ENCODE data around the gene KLHL12. TPM values are rescaled to one million over a fixed set of nuclear protein-coding genes. Genes with fewer than 3 reads are reported as not detected.

KLHL12 gene
- total RNA-seq, 1 donor, result 23.2 TPM

- TF ChIP-seq CTCF (IDR thresholded peaks at IDR 0.05; ENCODE audit: extremely low read depth, low read depth, low read length), result no peak
- Histone ChIP-seq H3K4me2 (ENCODE audit: insufficient read depth, low read length) (no peak overlapping the region), H3K79me2 (ENCODE audit: insufficient read depth, low read length) (no peaks in the 10 kb centered on the region), H4K20me1 (ENCODE audit: insufficient read depth, low read length) (no peaks in the 10 kb centered on the region), H3K4me1 (ENCODE audit: insufficient read depth, low read length) (peaks cover 4% of the 10 kb centered on the region), H3K9me3 (ENCODE audit: low read depth, low read length) (no peaks in the 10 kb centered on the region), H3K36me3 (ENCODE audit: insufficient read depth, low read length) (no peaks in the 10 kb centered on the region), H2AFZ (ENCODE audit: low read length) (no peak overlapping the region), H3K27ac (ENCODE audit: low read depth, low read length) (no peak overlapping the region), H3K4me3 (ENCODE audit: insufficient read depth, low read length) (no peak overlapping the region), H3K27me3 (ENCODE audit: insufficient read depth, low read length) (no peaks in the 10 kb centered on the region)
- DNase-seq (ENCODE audit: insufficient read length, low spot score, missing footprints), result no peak
Measured at GRCh38 chr1:202856014-202856413, 71.0 kb downstream of the KLHL12 start.

GRCh38 chr1:202854787-202855186 lies 72.2 kb downstream of the KLHL12 start:
- Histone ChIP-seq H3K4me3 (ENCODE audit: insufficient read depth, low read length) (no peak overlapping the region), H3K4me2 (ENCODE audit: insufficient read depth, low read length) (no peak overlapping the region), H3K9me3 (ENCODE audit: low read depth, low read length) (no peaks in the 10 kb centered on the region), H3K27me3 (ENCODE audit: insufficient read depth, low read length) (no peaks in the 10 kb centered on the region), H4K20me1 (ENCODE audit: insufficient read depth, low read length) (no peaks in the 10 kb centered on the region), H3K36me3 (ENCODE audit: insufficient read depth, low read length) (no peaks in the 10 kb centered on the region), H3K79me2 (ENCODE audit: insufficient read depth, low read length) (no peaks in the 10 kb centered on the region), H3K27ac (ENCODE audit: low read depth, low read length) (no peak overlapping the region), H3K4me1 (ENCODE audit: insufficient read depth, low read length) (no peaks in the 10 kb centered on the region), H2AFZ (ENCODE audit: low read length) (no peak overlapping the region)
- TF ChIP-seq CTCF (IDR thresholded peaks at IDR 0.05; ENCODE audit: extremely low read depth, low read depth, low read length), result no peak
- DNase-seq (ENCODE audit: insufficient read length, low spot score, missing footprints), result no peak

- Histone ChIP-seq H3K79me2 (ENCODE audit: insufficient read depth, low read length) (no peaks in the 10 kb centered on the region), H3K4me2 (ENCODE audit: insufficient read depth, low read length) (no peak overlapping the region), H4K20me1 (ENCODE audit: insufficient read depth, low read length) (no peaks in the 10 kb centered on the region), H3K4me1 (ENCODE audit: insufficient read depth, low read length) (no peaks in the 10 kb centered on the region), H3K36me3 (ENCODE audit: insufficient read depth, low read length) (no peaks in the 10 kb centered on the region), H3K9me3 (ENCODE audit: low read depth, low read length) (no peaks in the 10 kb centered on the region), H2AFZ (ENCODE audit: low read length) (peak overlapping the region; percentile 88), H3K27me3 (ENCODE audit: insufficient read depth, low read length) (no peaks in the 10 kb centered on the region), H3K27ac (ENCODE audit: low read depth, low read length) (no peak overlapping the region), H3K4me3 (ENCODE audit: insufficient read depth, low read length) (no peak overlapping the region)
- peak; percentile 84 for DNase-seq (ENCODE audit: insufficient read length, low spot score, missing footprints)
- peak; percentile 73 for TF ChIP-seq CTCF (IDR thresholded peaks at IDR 0.05; ENCODE audit: extremely low read depth, low read depth, low read length)
Measured at GRCh38 chr1:202852163-202852904, 74.7 kb downstream of the KLHL12 start.

- H3K9me3 ChIP-seq (ENCODE audit: low read depth, low read length), result no peaks in the 10 kb centered on the region
- H3K4me1 ChIP-seq (ENCODE audit: insufficient read depth, low read length), result no peaks in the 10 kb centered on the region
- no peak overlapping the region for H3K4me2 ChIP-seq (ENCODE audit: insufficient read depth, low read length)
- TF ChIP-seq CTCF (IDR thresholded peaks at IDR 0.05; ENCODE audit: extremely low read depth, low read depth, low read length), result no peak
- no peaks in the 10 kb centered on the region for H3K79me2 ChIP-seq (ENCODE audit: insufficient read depth, low read length)
- no peak overlapping the region for H2AFZ ChIP-seq (ENCODE audit: low read length)
- H3K4me3 ChIP-seq (ENCODE audit: insufficient read depth, low read length), result no peak overlapping the region
- no peaks in the 10 kb centered on the region for H3K36me3 ChIP-seq (ENCODE audit: insufficient read depth, low read length)
- no peaks in the 10 kb centered on the region for H3K27me3 ChIP-seq (ENCODE audit: insufficient read depth, low read length)
- H4K20me1 ChIP-seq (ENCODE audit: insufficient read depth, low read length), result no peaks in the 10 kb centered on the region
- no peak for DNase-seq (ENCODE audit: insufficient read length, low spot score, missing footprints)
- no peak overlapping the region for H3K27ac ChIP-seq (ENCODE audit: low read depth, low read length)
Measured at GRCh38 chr1:202850593-202851362, 76.3 kb downstream of the KLHL12 start.
